Kasumi-1 (cell line): ENCODE results near the gene ATXN7L1.

ENCODE experiments used
- DNase-seq, 2 experiments: peaks; one replicate each; lab custom pipeline; 2025; lab: John Stamatoyannopoulos, UW

Gene ATXN7L1

DNA sequence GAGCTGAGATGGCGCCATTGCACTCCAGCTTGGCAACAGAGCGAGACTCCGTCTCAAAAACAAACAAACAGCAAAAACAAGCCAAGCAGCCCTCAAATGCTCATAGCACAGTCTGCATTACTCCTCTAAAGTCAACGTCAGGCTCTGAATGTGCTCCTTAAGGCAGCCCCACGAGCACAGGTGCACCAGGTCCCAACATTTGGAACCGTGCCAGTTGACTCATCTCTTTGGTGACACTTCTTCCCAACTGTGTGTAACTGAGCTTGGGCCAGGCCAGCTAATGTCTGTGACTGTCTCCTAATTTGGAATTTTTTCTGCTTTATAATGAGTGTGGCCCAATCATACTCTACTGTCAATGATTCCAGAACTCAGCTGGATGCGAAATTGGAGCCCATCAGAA, 228.8 kb downstream of the ATXN7L1 start:
- no peak for DNase-seq

DNA sequence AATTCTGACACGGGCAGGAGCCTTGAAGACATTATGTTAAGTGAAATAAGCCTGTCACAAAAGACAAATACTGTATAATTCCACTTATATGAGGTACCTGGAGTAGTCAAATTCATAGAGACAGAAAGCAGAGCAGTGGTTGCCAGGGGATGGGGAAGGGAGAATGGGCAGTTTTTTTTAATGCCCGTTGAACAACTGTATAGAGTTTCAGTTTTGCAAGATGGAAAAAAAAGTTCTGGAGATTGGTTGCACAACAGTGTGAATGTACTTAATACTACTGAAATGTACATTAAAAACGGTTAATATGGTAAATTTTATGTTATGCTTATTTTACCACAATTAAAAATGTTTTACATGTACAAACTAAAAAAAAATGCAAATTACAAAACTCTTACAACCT, 231.5 kb downstream of the ATXN7L1 start:
- no peak for DNase-seq

DNA sequence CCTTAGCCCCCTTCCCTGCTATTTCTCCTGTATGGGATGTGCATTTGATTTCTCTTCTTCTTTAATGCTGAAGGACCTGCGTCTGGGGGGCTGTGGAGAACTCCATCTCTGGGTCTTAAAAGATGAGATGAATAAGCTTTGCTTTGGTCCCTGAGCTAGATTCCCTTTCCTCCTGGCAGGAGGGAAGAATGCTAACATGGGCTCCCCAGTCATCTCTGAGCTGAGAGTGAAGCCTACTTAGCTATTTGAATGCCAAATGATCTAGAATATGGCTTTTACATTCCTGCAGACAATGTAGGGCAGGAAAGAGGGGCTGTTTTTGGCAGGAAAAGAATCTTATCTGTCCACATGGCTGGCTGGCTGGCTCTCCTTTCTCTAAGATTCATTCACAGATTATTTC, 232.5 kb downstream of the ATXN7L1 start:
- no peak for DNase-seq

DNA sequence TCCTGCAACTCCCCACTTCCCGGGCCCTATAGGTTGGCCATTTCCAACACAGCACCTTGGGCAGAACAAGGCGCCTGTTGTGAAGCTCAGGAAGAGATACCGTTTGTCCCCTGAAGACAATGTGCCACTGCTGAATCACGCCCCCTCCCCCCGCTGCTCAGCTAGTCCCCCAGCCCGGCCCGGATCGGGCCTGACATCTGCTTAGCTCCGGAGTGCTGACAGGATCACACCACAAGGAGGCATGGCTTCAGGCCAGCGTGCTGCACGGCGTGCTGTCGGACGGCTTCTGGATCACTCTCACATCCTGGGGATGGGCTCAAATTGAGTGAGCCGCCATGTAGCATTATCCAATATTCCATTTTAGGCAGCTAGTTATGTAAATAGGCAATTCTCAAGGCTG, 233.0 kb downstream of the ATXN7L1 start:
- DNase-seq: no peak

DNA sequence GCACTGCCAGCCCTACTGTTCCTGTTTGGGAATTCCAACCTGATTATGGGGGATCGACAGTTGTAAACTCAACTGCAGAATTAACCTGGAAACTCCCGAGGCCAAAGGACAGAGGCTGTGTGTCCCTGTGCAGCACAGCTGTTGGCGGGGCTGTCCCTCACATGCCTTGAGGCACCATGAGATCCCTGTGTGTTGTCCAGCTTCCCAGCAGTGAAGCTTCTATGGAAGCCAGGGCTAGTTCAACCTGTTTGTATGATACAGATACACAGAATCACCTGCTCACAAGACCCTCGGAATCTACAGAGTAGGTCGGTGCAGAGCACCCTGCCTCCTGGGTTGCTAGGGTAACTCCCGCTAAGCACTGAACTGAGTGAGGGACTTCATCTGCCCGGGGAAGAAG, 234.1 kb downstream of the ATXN7L1 start:
- no peak for DNase-seq

DNA sequence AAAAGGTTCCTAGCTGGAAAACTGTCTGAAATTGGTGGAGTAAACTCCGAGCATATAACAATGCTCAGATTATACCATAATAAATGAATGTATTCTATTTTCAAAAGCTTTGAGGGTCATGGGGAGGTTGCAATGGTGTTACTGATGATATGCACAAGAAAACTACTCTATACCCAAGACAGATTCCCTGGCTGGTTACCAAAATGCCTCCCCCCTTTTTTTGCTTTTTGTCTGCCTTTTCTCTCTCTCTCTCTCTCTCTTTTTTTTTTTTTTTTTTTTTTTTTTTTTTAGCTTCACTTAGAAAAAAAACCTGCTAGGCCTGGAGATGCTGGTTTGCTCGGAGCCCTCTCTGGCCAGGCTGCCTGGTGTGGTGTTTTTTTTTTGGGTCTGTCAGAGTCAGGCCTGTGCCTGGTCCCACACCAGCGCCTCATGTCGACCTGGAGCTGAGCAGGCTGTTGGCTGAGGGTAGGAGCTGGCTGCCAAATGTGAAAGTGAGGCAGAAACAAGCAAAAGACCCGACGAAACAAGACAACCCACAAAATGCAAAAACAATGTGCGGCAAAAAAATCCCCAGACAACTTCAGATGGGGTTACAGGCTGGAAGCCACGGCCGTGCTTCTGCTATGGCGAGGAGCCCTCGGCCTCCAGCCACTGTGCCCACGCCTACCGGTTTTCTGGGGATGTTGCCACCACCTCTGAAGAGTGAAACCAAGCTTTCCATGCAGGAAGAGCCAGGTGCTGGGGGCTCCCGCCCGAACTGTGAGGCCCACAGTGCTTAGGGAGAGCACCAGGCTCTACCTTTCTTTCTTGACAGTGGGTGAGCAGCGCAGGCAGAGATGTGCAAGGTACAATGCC, 235.2 kb downstream of the ATXN7L1 start:
- no peak for DNase-seq

DNA sequence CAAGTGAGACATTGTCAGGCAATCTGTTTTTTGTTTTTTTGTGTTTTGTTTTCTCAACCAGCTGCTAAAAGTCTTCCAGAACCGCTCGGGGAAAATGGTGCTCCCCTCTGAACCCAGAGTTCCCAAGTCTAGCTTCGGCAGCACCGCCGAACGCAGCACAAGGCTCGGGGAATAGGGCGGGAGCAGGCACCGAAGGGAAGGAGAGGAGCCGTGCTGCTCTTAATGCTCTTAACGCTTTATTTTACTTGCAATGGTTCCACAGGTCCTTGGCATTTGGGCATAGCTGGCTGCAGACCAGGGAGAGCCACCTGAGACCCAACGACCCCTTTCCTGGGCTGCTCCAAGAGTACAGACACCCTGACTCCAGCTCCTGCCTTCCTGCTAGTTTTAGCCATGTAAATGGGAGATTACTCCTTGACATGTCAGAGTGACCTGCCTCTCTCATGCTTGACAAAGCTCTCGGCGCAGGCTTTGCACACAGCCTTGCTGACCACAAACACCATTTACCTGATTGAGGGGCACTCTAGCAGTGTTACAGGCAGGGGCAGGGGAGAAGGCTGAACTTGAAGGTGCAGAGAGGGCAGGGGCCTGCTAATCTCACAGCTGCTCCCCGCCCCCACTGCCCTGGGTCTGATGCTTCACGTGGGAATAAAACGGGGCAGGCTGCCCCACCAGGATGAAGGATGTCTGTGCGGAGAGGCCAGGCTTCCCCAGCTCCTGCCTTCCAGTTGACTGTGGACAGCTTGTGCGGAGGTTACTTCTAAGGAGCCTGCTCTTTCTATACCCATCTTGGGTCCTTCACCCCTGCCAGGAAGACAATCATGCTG, 236.5 kb downstream of the ATXN7L1 start:
- DNase-seq: no peak

DNA sequence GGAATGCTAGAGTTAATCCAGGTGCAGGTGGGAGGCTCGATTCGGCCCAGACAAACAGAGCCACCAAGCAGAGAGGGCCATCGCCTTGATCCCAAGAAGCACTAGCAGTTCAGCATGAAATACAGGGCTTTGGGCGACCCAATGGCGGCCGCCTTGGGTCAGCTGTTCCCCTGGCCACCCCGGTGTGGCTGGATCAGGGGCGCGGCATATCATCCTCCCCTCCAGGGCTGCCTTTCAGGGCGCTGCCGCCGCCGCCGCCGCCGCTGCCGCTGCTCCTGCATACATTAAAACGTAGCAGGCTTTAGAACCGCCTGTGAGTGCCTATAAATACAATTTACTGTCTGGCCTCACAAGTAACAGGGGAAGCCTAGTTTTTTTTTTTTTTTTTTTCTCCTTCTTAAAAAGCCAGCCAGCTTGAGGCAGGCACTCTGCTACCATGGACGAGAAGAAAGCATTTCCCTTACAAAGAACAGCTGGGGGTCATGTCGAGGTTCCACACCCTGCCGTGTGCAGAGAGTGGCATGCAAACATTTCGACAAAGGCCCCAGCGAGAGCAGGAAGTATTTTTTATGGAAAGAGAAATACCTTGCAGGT, 237.4 kb downstream of the ATXN7L1 start:
- no peak for DNase-seq

DNA sequence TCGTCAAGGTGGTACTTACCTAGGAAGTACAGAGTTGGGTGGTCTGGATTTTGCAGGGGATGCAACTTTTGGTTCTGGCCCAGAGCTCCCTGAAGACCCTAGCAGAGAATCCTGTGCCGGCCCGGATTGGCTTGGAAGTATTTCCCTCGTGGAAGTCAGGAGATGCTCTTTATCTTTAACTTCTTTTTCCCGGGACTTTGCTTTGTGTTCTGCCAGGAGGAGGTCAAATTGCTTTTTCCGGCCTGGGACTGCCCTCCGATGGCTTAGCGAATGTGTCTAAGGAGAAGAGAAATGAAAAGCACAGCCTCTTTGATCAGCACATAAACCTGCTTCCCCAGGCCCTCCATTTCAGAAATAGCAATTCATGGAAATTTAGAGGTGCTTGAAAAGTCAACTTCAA, 238.1 kb downstream of the ATXN7L1 start:
- DNase-seq: no peak

DNA sequence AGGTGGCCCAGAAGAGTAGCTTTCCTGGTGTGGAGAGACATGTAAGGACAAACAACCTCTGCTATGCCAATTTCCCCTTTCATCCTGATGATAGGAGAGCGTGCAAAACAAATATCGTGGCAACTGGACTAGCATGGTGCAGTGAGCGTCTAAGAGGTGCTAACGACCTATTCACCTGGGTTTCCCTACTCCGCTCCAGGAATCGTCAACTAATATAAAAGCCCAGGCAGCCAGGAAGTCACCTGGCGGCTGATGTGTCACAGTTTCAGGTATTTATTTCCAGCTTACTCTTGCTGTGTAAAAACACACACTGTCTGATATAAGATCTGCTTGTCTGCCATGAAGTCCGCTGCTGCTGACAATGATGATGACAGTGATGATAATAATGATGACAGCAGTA, 238.6 kb downstream of the ATXN7L1 start:
- no peak for DNase-seq

DNA sequence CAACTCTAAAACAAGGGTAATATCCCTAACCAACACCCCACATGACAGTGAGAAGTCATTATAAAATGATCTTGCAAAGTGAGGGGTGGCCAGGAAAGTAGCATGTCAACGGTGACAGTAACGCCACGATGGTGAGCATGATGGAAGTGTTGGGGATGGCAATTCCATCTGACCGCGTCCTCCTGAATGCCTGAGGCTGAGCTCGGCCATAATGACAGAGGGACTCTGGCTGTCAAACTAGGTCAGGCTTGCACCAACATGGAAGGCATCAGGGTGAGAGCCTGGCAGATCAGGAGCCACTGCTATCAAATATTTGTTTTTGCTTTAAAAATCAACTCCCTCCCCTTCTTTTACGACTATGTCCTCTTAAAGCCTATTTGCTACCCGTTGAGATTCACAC, 239.4 kb downstream of the ATXN7L1 start:
- DNase-seq: no peak

DNA sequence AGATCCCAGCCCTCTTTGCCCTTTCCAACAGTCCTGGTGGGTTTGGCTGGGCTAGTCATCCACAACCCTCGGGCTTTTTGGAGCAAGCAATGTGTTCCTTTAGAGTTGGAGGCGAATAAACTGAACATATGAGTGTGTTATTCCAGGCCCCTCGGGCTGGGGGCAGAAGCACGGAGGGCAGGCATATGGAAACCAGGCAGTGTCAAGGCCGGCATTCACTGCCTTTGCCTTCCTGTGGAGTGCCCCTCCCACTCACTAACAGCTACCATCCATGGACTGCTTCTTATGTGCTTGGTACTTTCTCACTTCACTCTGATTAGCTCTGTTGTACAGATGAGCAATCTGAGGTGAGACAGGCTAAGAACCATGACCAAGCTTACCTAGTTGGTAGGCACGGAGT, 241.2 kb downstream of the ATXN7L1 start:
- DNase-seq: no peak

DNA sequence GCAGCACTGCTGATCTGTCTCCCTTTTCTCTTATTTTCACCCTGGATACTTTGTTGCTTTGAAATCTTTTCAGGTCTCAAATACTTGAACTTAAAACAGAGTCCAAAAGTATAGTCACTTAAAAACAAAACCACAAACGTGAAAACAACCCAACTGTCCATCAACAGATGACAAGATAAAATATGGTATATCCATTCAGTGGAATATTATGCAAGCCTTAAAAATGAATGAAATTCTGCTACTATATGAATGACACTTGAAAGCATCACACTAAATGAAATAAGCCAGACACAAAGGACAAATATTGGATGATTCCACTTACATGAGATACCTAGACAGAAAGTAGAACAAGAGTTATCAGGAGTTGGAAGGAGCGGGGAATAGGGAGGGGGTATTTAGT, 250.4 kb downstream of the ATXN7L1 start:
- no peak for DNase-seq

DNA sequence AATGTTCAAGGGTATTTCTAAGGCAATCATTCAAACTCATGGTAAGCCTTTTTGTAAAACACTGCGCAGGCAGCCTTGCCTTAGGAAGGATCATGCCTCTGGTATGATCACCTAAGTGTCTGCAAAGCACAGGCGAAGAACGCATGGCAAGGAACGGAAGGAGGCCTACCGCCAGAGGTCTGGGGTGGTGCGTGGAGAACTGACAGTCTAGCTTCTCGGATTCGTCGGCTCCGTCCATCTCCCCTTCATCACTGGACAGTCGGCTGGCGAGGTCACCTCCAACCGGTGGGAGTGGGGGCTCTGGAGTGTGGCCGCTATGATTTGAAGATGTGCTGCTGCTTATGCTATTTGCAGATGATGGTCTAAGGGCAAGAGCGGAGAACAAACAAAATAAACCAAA, 252.5 kb downstream of the ATXN7L1 start:
- DNase-seq: no peak

DNA sequence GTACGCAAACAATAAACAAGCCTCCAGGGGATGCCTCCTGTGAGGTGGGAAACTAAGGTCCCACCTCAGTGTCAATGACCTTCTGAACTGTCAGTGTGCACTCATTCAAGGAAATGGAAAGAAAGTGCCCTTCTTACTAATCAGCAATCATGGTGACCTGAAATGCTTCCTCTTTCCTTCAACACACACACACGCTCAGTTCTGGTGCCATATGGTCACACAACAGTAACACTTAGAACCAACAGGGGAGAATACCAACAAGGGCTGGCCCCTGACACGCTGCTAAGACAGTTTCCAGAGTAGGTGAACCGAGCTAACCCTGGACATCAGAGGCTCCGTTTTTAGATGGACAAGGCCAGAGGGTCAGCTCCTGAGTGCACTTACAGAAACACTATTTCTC, 253.0 kb downstream of the ATXN7L1 start:
- no peak for DNase-seq

DNA sequence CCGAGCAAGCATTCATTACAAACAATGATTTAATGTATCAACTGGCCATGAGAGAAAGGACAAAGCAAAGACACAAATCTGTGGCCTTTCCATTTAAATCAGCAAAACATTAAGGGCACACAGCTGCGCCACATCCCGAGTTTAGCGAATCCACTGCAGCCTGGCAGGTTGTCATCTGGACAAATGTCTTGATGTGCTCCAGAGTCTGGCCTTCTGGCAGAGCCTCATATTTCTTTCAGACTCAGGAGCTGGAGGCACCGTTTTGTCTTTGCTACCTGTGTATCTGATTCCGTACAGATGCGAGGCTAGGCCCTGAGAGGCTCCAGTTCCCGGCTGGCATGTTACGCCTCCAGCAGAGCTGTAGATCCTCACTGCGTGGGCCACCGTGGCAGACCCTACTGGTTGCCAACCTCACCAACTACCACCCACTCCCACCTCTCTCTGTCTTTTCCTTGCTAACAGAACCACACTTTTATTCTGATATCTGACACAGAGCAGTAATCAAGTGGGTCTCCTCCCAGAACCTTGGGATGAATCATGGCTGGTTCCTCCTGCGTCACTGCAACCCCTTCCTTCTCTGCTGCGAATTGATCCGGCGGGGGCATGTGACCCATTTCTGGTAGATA, 254.2 kb downstream of the ATXN7L1 start:
- no peak for DNase-seq

DNA sequence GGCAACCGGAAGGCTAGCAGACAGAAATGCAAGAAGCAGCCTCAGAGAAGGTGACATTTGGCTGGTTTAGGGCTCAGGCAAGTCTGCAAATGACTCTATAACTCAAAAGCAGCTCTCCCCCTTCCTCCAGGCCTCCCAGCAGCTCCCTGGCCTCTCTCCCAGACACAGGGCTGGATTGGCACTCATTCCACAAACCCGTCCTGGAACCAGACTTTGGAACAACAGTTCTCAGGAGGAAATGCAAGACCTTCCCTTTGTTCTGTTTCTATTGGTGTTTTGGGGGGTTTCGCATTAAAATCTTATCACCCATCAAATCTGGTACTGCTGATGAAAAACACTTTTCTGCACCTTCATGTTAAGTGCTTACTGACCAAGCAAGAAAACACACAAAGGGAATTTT, 254.8 kb downstream of the ATXN7L1 start:
- no peak for DNase-seq

DNA sequence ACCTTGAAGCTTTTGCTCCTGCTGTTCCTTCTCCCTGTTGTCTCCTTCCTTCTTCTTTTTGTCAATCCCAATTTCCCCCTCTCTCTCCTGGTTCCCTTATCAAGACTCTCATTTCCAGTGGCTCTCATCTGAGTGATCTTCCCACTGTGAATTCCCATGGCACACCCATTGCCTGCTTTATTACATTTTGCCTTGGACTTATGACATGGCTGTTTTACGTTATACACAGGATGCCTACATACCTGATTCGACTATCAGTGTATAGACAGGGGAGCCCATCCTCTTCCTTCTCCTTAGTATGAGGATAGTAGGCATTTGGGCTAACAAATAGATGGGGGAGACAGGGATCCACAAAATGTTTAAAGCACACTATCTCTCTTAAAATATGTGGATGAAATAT, 255.2 kb downstream of the ATXN7L1 start:
- DNase-seq: no peak

DNA sequence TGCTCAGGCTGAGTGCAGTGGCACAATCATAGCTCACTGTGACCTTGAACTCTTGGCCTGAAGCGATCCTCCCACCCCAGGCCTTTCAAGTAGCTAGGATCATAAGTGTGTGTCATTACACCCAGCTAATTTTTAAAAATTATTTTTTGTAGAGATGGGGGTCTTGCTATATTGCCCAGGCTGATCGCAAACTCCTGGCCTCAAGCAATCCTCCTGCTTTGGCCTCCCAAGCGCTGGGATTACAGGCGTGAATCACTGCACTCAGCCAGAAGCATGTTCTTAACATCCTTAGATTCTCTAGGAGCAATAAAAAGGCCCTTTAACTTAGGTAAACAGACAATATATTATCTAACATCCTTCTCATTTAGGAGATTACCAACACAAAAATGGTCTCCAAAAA, 256.8 kb downstream of the ATXN7L1 start:
- DNase-seq: no peak

DNA sequence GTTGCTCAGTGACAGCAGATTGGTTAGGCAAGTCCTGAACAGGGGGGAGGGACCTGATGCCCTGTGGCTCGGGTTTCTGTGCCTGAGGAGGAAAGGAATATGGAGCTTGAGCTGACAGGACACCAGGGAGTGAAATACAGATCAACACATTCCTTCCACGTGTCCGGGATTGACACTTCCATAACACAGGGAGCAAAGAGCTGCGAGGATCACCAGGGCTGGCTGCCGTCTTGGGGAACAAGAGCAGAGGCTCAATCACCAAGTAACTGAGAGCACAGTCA, 258.4 kb downstream of the ATXN7L1 start:
- DNase-seq: no peak

DNA sequence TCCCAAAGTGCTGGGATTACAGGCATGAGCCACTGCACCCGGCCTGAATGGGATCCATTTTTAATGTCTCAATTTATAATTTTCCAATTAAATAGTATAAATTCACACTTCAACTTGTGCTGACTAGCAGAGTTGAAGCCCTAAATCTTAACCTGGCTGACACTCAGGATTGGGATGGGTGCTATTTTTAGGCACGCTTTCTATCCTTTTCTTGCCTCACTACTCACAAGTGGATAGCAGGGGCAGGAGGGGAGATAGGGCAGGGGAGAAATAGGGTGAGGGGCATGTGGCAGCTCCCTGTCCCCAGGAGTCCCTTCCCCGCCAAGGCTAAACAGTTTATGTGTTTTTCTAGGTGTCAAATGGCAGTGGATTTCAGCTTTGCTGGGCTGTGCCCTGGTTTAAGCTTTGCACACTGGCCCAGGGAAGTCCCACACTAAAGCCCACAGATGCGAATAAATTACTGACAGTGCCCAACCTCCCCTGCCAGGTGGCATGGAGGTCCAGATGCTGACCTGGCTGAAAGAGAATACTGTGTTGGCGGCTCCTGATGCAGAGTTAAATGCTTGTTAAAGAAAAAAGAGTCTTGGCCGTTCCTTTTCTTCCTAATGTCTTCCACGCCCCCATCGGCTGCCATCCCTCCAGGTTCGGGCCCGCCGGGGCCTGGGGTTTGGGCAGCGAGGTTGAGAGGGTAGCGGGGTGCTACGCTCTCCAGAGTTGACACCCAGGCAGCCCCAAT, 259.0 kb downstream of the ATXN7L1 start:
- DNase-seq: no peak

DNA sequence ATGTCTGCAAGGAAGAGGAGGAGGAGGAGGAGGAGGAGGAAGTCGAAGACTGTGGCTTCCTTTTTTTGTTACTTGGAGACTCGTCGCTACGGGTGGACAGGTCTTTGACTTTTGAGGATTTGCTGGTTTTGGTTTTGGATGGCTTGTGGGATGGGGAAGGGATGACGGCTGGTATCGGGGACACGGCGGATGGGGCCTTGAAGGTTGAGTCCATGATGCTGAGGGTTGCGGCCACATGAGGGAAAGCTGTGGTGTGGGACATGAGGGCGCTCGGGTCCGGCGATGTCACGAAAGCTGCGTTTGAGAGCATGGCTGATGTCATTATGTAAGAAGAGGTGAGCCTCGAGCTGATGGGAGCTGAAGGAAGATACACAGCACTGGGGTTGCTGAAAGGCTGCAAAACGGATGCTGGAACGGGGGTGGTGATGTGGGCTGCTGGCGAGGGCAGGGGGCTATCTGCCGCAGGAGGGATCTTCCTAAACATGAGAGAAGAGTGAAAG, 262.0 kb downstream of the ATXN7L1 start:
- DNase-seq: peak in 1 of 2 experiments; percentile 4
